WTC11 (cell line): Measurements from ENCODE around the gene RTF1.

Source experiments
- CTCF ChIP-seq: fragments of 200-600 bp; IDR thresholded peaks from 2 replicates; pipeline ENCODE4 v1.8.0; 2022; ENCODE audit warnings: antibody characterized with exemption
- NR3C1 ChIP-seq: sonication (generic); formaldehyde crosslinking; conservative IDR thresholded peaks from 2 replicates; pipeline ENCODE4 v1.8.1; 2023; ENCODE audit warnings: low read depth, mild to moderate bottlenecking, missing genetic modification reagents
- SP1 ChIP-seq: sonication (generic); formaldehyde crosslinking; conservative IDR thresholded peaks from 2 replicates; pipeline ENCODE4 v1.8.1; 2022; ENCODE audit warnings: missing genetic modification reagents
- TCF7 ChIP-seq: sonication (generic); formaldehyde crosslinking; IDR thresholded peaks from 2 replicates; pipeline ENCODE4 v1.8.0; 2022; ENCODE audit warnings: mild to moderate bottlenecking, low read depth, missing genetic modification reagents, moderate library complexity
- TEAD4 ChIP-seq: sonication (generic); formaldehyde crosslinking; IDR thresholded peaks from 2 replicates; pipeline ENCODE4 v1.8.0; 2022; ENCODE audit warnings: mild to moderate bottlenecking, missing genetic modification reagents
- TF ChIP-seq, protein P1 (sequence below): sonication (generic); formaldehyde crosslinking; conservative IDR thresholded peaks from 2 replicates; pipeline ENCODE4 v1.8.1; 2023; ENCODE audit warnings: mild to moderate bottlenecking, low read depth, missing genetic modification reagents, moderate library complexity
- TF ChIP-seq, protein P2 (sequence below): sonication (generic); formaldehyde crosslinking; IDR thresholded peaks from 2 replicates; pipeline ENCODE4 v1.8.1; 2023; ENCODE audit warnings: mild to moderate bottlenecking, missing genetic modification reagents
- TF ChIP-seq, protein P3 (sequence below): sonication (generic); formaldehyde crosslinking; IDR thresholded peaks from 2 replicates; pipeline ENCODE4 v1.8.1; 2022; ENCODE audit warnings: low read depth, missing genetic modification reagents, borderline replicate concordance
- TF ChIP-seq, protein P4 (sequence below): sonication (generic); formaldehyde crosslinking; IDR thresholded peaks from 2 replicates; pipeline ENCODE4 v1.8.1; 2022; ENCODE audit warnings: missing genetic modification reagents, borderline replicate concordance

DNA sequence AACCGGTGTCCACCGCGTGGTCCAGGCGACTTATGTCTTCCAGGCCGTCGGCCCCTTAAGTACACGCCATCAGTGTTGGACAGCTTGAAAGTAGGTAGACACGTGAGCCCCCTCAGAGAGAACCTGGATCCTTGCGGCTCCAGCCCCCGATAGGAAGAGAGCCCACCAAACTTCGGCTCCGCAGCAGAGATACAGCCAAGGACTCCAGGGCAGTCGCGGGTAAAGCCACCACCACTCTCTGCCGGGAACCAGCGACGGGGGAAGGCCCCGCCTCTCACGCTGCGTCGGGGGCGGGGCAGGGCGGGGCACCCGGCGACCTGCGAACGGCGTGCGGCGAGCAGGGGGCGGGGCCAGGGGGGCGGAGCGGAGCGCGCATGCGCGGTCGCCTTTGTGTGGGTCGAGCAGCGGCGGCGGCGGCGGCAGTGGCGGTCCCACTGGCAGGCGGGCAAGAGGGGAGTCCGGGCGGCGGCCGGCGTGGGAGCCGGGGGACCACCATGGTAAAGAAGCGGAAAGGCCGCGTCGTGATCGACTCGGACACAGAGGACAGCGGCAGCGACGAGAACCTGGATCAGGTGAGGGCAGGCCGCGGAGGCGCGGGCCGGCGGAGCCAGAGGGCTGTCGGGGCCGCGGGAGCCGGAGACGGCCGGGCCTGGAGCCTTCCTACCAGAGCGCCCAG is at the start of gene RTF1:
- TF ChIP-seq CTCF (no peak), TEAD4 (CRISPR knock-in tag) (0 out of 2 replicates have a peak, but pooled peaks have one; percentile 21), NR3C1 (CRISPR knock-in tag) (no peak), TCF7 (CRISPR knock-in tag) (0 out of 2 replicates have a peak, but pooled peaks have one; percentile 18), SP1 (peak; percentile 87)
- TF ChIP-seq, protein P1, sequence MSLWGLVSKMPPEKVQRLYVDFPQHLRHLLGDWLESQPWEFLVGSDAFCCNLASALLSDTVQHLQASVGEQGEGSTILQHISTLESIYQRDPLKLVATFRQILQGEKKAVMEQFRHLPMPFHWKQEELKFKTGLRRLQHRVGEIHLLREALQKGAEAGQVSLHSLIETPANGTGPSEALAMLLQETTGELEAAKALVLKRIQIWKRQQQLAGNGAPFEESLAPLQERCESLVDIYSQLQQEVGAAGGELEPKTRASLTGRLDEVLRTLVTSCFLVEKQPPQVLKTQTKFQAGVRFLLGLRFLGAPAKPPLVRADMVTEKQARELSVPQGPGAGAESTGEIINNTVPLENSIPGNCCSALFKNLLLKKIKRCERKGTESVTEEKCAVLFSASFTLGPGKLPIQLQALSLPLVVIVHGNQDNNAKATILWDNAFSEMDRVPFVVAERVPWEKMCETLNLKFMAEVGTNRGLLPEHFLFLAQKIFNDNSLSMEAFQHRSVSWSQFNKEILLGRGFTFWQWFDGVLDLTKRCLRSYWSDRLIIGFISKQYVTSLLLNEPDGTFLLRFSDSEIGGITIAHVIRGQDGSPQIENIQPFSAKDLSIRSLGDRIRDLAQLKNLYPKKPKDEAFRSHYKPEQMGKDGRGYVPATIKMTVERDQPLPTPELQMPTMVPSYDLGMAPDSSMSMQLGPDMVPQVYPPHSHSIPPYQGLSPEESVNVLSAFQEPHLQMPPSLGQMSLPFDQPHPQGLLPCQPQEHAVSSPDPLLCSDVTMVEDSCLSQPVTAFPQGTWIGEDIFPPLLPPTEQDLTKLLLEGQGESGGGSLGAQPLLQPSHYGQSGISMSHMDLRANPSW, result no peak
- TF ChIP-seq, protein P2, sequence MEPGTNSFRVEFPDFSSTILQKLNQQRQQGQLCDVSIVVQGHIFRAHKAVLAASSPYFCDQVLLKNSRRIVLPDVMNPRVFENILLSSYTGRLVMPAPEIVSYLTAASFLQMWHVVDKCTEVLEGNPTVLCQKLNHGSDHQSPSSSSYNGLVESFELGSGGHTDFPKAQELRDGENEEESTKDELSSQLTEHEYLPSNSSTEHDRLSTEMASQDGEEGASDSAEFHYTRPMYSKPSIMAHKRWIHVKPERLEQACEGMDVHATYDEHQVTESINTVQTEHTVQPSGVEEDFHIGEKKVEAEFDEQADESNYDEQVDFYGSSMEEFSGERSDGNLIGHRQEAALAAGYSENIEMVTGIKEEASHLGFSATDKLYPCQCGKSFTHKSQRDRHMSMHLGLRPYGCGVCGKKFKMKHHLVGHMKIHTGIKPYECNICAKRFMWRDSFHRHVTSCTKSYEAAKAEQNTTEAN (CRISPR knock-in tag), result no peak
- TF ChIP-seq, protein P3, sequence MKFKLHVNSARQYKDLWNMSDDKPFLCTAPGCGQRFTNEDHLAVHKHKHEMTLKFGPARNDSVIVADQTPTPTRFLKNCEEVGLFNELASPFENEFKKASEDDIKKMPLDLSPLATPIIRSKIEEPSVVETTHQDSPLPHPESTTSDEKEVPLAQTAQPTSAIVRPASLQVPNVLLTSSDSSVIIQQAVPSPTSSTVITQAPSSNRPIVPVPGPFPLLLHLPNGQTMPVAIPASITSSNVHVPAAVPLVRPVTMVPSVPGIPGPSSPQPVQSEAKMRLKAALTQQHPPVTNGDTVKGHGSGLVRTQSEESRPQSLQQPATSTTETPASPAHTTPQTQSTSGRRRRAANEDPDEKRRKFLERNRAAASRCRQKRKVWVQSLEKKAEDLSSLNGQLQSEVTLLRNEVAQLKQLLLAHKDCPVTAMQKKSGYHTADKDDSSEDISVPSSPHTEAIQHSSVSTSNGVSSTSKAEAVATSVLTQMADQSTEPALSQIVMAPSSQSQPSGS (CRISPR knock-in tag), result no peak
- TF ChIP-seq, protein P4, sequence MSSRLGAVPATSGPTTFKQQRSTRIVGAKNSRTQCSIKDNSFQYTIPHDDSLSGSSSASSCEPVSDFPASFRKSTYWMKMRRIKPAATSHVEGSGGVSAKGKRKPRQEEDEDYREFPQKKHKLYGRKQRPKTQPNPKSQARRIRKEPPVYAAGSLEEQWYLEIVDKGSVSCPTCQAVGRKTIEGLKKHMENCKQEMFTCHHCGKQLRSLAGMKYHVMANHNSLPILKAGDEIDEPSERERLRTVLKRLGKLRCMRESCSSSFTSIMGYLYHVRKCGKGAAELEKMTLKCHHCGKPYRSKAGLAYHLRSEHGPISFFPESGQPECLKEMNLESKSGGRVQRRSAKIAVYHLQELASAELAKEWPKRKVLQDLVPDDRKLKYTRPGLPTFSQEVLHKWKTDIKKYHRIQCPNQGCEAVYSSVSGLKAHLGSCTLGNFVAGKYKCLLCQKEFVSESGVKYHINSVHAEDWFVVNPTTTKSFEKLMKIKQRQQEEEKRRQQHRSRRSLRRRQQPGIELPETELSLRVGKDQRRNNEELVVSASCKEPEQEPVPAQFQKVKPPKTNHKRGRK, result no peak
